ENCODE measurements around the gene DSCAML1. TPM values are rescaled to one million over a fixed set of nuclear protein-coding genes. Genes with fewer than 3 reads are reported as not detected.

DSCAML1 gene
- total and polyA plus RNA-seq, 10 of the 15 experiments (the other 5 are each of a cell fraction or from before 2014, with no cell fraction given), result 0.03 to 0.18 (median 0.06) TPM; not detected in 1

- TF ChIP-seq CUX1 (IDR thresholded peaks at IDR 0.05; ENCODE audit: insufficient replicate concordance, low read depth, low read length), result no peak
- TF ChIP-seq ZNF384 (IDR thresholded peaks at IDR 0.05; ENCODE audit: borderline replicate concordance, low read depth, low read length), result no peak
- TF ChIP-seq IRF3 (IDR thresholded peaks at IDR 0.05), result no peak
Observed at GRCh38 chr11:117719480-117719879, 77.5 kb downstream of the DSCAML1 start (continued).

- Histone ChIP-seq H3K4me2 (ENCODE audit: control insufficient read depth, insufficient read depth) (no peak overlapping the region), H3K4me3 (no peak overlapping the region), H3K27me3 (replicated peaks in 1 of 2; ENCODE audit: control insufficient read depth in 2 of 2, insufficient read depth in 2 of 2, low read length in 1 of 2) (peaks cover 1 to 3% of the 10 kb centered on the region in 2 experiments; a peak in 2 of 4 replicates), H3K9ac (ENCODE audit: control insufficient read depth, insufficient read depth, low read length) (no peak overlapping the region), H3K4me1 (ENCODE audit: control insufficient read depth, insufficient read depth, low read length) (no peaks in the 10 kb centered on the region), H3K36me3 (ENCODE audit: control insufficient read depth in 2 of 2, insufficient read depth in 2 of 2, low read length in 1 of 2) (no peaks in the 10 kb centered on the region), H3K9me3 (replicated peaks; ENCODE audit: control insufficient read depth, insufficient read depth, low read length) (no peaks in the 10 kb centered on the region), H3K27ac (ENCODE audit: control insufficient read depth, insufficient read depth) (no peak overlapping the region), H4K20me1 (ENCODE audit: control insufficient read depth, insufficient read depth) (no peaks in the 10 kb centered on the region), H3K79me2 (ENCODE audit: control insufficient read depth, insufficient read depth, low read length) (no peaks in the 10 kb centered on the region), H2AFZ (ENCODE audit: control insufficient read depth, low read depth, low read length) (no peak overlapping the region)
- no peak for FAIRE-seq
- no TSS peak for BruUV-seq (replicated peaks)
- intact Hi-C loops (cut with micrococcal nuclease; ENCODE audit: unreplicated experiment), result no loop called here
- no peak for ATAC-seq
- WGBS (ENCODE audit: insufficient coverage, insufficient replicate concordance, low lambda C conversion rate, missing lambda C conversion rate), result 51% methylated on average over 25 of the region's 25 CpGs
- RAD21 ChIA-PET (ENCODE audit: unreplicated experiment), result no interaction called here
- SMC1A ChIA-PET (ENCODE audit: uncharacterized antibody, unreplicated experiment), result interaction anchor here (1.2 kb wide), 1 partner anchor 13 kb away, joined by 3 read pairs; no protein-coding TSS in a partner anchor
- in situ Hi-C loops (cut with MboI), result no loop called here
- DNase-seq (ENCODE audit: low read depth, low spot score), result no peak
- CTCF ChIA-PET, result interaction anchor here (0.6 kb wide), 1 partner anchor 260 kb away, joined by 3 read pairs; no protein-coding TSS in a partner anchor
- POLR2A ChIA-PET, result no interaction called here
- TF ChIP-seq EED (IDR thresholded peaks at IDR 0.05; ENCODE audit: low read depth) (no peak), CHD4 (IDR thresholded peaks at IDR 0.05) (no peak), HCFC1 (IDR thresholded peaks at IDR 0.05; ENCODE audit: low read length) (no peak), JUNB (IDR thresholded peaks at IDR 0.05) (no peak), FOXK2 (IDR thresholded peaks at IDR 0.05) (no peak), BRCA1 (IDR thresholded peaks at IDR 0.05; ENCODE audit: low read depth, low read length) (no peak), YBX1 (IDR thresholded peaks at IDR 0.05) (no peak), CUX1 (IDR thresholded peaks at IDR 0.05; ENCODE audit: insufficient replicate concordance, low read depth, low read length) (no peak)
Observed at GRCh38 chr11:117717485-117718314, 79.3 kb downstream of the DSCAML1 start.

Measured in GM12878 (cell line).